ENCODE data around the gene BTN3A1. TPM values are rescaled to one million over a fixed set of nuclear protein-coding genes. Genes with fewer than 3 reads are reported as not detected.
A peak's percentile ranks its signal among the peaks of the same experiment; 100 is the strongest.
"Not testable (repeated sequence)": the region's sequence is repeated elsewhere in the genome, so short reads cannot be mapped to it uniquely, and the experiment has no call there.

BTN3A1 gene
- total RNA-seq, 4 donors from 2014 or later, result 5.3 to 12.9 (median 6.9) TPM

DNA sequence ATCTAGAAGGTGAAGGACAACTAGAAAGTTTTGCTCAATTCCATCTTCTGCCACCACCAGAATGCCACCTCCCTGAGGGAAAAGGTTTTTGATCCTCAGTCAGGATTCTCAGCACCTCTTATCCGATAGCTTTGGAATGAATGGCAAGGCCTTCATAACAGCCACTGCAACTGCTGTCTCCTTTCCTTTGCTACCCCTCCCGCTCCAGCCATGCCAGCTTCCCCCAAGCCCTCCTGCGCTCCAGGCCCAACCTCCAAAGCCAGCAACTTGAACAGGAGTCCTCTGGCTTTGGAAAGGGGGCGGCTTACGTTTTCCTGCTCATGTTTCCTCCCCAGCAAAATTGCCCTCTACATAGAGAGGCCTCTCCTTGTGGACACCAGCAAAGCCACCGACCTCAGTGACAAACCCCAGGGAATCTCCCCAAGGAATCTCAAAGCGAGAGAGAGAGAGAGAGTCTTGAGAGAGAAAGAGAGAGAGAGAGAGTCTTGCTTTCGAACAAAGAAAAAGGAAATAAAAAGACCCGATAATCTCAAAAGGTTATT is 55.3 kb downstream of the BTN3A1 start:
- no peaks in the 10 kb centered on the region for H3K27me3 ChIP-seq
- peak overlapping the region; percentile 93 to 96 (median 94) for H3K27ac ChIP-seq (replicated peaks in 1 of 4)
- WGBS, result 12% methylated on average over 9 of the region's 9 CpGs
- peak overlapping the region; percentile 81 to 95 (median 90) for H3K4me3 ChIP-seq
- DNase-seq (ENCODE audit: extremely low spot score), result no peak
- peaks cover 10 to 24% (median 18%) of the 10 kb centered on the region in 4 donors for H3K36me3 ChIP-seq
- no peaks in the 10 kb centered on the region for H3K9me3 ChIP-seq
- no peak for TF ChIP-seq EP300 (IDR thresholded peaks at IDR 0.05)
- TF ChIP-seq, protein P1, sequence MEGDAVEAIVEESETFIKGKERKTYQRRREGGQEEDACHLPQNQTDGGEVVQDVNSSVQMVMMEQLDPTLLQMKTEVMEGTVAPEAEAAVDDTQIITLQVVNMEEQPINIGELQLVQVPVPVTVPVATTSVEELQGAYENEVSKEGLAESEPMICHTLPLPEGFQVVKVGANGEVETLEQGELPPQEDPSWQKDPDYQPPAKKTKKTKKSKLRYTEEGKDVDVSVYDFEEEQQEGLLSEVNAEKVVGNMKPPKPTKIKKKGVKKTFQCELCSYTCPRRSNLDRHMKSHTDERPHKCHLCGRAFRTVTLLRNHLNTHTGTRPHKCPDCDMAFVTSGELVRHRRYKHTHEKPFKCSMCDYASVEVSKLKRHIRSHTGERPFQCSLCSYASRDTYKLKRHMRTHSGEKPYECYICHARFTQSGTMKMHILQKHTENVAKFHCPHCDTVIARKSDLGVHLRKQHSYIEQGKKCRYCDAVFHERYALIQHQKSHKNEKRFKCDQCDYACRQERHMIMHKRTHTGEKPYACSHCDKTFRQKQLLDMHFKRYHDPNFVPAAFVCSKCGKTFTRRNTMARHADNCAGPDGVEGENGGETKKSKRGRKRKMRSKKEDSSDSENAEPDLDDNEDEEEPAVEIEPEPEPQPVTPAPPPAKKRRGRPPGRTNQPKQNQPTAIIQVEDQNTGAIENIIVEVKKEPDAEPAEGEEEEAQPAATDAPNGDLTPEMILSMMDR (IDR thresholded peaks at IDR 0.05), result no peak
- no peak for TF ChIP-seq POLR2AphosphoS5 (IDR thresholded peaks at IDR 0.05)
- no peak for TF ChIP-seq POLR2A (IDR thresholded peaks at IDR 0.05; ENCODE audit: low read depth)
- H3K4me1 ChIP-seq, result peaks cover 37 to 52% (median 47%) of the 10 kb centered on the region in 4 donors
- intact Hi-C loops (cut with DNase I), result loop anchor here (5.0 kb wide), 1 partner anchor 75 kb away; no protein-coding TSS in a partner anchor

DNA sequence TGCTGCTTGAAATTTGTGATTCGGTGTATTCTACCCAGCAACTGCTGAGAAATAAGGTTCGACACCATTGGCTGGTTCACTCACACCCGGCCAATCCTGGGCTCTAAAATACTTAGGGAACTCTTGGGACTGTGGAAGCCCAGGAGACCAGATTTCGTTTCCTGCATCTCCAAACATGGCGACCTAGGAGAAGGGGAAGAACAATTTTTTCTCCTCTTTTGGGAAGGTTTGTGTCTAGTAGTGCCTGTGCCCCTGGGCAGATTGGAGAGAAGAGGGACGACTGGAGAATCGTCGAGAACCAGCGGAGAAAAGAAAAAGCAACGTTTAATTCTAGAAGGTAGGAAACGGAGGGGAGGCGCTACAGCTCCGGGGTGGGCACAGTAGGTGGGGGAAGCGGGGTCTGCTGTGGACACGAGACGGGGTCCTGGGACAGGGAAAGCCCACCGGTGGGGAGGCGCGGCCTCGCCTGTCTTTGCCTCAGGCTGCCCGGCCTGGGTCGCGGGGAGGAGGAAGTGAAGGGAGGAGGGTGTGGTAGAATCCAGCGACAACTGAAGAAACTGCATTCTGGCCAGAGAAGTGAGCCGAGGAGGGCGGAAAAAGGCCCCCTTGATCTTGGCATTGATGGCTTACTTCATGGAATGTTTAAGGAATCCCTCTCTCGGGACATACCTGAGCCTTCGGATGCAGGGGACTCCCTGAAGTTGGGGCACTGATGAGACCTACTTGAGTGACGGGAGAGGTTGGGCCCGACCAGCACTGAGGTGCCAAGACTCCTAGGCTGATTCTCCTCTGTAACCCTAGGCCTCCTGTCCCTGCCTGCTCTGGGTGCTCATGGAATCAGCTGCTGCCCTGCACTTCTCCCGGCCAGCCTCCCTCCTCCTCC is 56.0 kb downstream of the BTN3A1 start, which contains the start of gene BTN2A1:
BTN2A1 (plus strand) TSS at position 150 of the 883 bp plus-strand sequence; CDS start at position 832, 682 bp downstream.
- peak within 1 kb of the TSS; percentile 81 to 95 (median 90) for H3K4me3 ChIP-seq
- no peaks in the 10 kb centered on the region for H3K9me3 ChIP-seq
- DNase-seq (ENCODE audit: extremely low spot score), result peak; percentile 95
- H3K27me3 ChIP-seq, result no peaks in the 10 kb centered on the region
- TF ChIP-seq EP300 (IDR thresholded peaks at IDR 0.05), result no peak
- TF ChIP-seq, protein P1 (IDR thresholded peaks at IDR 0.05), result no peak
- peak; percentile 44 to 76 for TF ChIP-seq POLR2AphosphoS5 (IDR thresholded peaks at IDR 0.05)
- H3K36me3 ChIP-seq, result peaks cover 14 to 30% (median 26%) of the 10 kb centered on the region in 4 donors
- intact Hi-C loops (cut with DNase I), result loop anchor here (5.0 kb wide), 1 partner anchor 74 kb away; no protein-coding TSS in a partner anchor
- H3K4me1 ChIP-seq, result peaks cover 37 to 59% (median 53%) of the 10 kb centered on the region in 4 donors
- peak within 1 kb of the TSS; percentile 93 to 96 (median 94) for H3K27ac ChIP-seq (replicated peaks in 1 of 4)
- under 1% methylated on average over 29 of the region's 31 CpGs for WGBS

DNA sequence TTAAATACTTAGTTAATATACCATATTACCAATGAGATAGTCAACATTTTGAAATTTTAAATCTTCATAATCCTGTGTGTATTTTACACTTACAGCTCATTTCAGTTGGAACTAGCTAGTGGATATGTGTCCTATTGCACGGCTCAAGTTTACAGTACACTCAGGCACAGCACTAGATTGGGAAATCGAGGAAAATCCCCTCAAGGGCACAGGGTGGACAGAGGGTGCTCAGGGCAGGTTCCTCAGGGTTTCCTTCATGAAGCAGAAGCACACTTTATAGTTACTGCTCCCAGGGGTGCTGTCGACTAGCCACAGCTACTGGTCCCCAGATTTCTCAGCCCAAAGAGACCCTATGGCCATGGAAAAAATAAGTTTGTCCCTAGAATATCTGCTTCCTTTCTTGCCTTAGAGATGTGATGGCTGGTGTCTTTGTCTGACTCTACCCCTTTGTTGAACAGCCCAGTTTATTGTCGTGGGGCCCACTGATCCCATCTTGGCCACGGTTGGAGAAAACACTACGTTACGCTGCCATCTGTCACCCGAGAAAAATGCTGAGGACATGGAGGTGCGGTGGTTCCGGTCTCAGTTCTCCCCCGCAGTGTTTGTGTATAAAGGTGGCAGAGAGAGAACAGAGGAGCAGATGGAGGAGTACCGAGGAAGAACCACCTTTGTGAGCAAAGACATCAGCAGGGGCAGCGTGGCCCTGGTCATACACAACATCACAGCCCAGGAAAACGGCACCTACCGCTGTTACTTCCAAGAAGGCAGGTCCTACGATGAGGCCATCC is 57.1 kb downstream of the BTN3A1 start:
- Histone ChIP-seq H3K27me3 (no peaks in the 10 kb centered on the region), H3K4me3 (peak overlapping the region; percentile 81 to 95 (median 90)), H3K9me3 (no peaks in the 10 kb centered on the region), H3K27ac (replicated peaks in 1 of 4) (no peak overlapping the region), H3K36me3 (peaks cover 25 to 42% (median 37%) of the 10 kb centered on the region in 4 donors), H3K4me1 (peaks cover 37 to 70% (median 57%) of the 10 kb centered on the region in 4 donors)
- intact Hi-C loops (cut with DNase I), result loop anchor here (5.0 kb wide), 1 partner anchor 73 kb away; no protein-coding TSS in a partner anchor
- TF ChIP-seq POLR2AphosphoS5 (IDR thresholded peaks at IDR 0.05), result no peak
- no peak for TF ChIP-seq EP300 (IDR thresholded peaks at IDR 0.05)
- TF ChIP-seq POLR2A (IDR thresholded peaks at IDR 0.05; ENCODE audit: low read depth), result no peak
- TF ChIP-seq, protein P1 (IDR thresholded peaks at IDR 0.05), result no peak
- WGBS, result 80% methylated on average over 16 of the region's 16 CpGs
- DNase-seq (ENCODE audit: extremely low spot score), result no peak

DNA sequence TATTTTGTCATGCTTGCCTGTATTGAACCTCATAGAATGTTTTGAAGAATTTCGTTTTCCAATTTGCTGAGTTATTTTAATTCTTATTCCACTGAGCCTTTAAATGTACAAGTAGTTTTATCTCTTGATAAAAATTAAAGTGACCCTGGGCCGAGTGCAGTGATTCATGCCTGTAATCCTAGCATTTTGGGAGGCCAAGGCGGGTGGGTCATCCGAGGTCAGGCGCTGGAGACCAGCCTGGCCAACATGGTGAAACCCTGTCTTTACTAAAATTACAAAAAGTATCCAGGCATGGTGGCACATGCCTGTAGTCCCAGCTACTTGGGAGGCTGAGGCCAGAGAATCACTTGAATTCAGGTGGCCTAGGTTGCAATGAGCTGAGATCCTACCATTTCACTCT is 59.3 kb downstream of the BTN3A1 start:
- DNase-seq (ENCODE audit: extremely low spot score); H3K9me3 ChIP-seq; H3K27me3 ChIP-seq; intact Hi-C loops (cut with DNase I); H3K27ac ChIP-seq (replicated peaks in 1 of 4): not testable (repeated sequence)
- Histone ChIP-seq H3K36me3 (peaks cover 47 to 63% (median 59%) of the 10 kb centered on the region in 4 donors), H3K4me3 (peak overlapping the region in 1 of 4 donors; percentile 92), H3K4me1 (peaks cover 37 to 69% (median 57%) of the 10 kb centered on the region in 4 donors)
- WGBS, result 73% methylated on average over 5 of the region's 5 CpGs

Data from esophagus muscularis mucosa (tissue), 4 donors.